ENCODE measurements around the gene GJB4.

GJB4 gene
- long read RNA-seq = 0 reads

DNA sequence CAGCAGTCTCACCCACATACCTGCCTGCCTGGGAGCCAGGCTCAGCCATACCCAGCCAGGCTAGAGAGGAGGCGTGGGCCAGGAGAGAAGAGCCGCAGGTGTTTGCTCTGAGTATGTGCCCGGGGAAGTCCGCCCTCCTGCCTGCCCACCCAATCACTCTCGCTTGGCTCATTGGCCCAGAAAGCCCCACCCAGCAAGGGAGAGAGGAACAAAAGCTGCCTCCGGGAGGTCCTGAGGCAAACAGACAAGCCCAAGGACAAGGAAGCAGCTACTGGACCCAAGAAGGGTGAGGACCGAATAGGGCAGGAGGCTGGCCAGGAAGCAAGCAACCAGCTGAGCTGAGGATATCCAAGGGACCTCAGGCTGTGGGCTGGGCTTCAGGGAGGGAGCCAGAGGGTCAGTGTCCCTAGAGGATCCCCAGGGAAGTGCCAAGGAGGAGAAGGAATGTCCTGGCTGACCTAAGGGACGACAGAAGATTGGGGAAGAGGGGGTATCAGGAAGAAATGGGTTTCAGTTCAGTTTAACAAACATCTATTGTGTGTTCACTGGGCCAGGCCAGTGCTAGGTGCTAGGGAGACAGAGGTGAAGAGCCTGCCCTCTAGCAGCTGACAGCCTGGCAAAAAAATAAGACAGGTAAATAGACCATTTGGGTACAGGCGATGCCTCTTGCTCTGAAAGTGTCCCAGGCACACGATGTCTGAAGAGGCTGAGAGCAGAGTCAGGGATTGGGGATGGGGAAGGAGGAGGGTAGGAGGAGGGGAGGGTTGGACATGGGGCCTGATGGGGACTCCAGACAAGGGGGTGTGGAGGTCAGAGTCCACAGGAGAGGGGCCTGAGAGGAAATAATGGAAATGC lies at the start of gene GJB4:
Gene GJB4 (plus strand): TSS at position 238 of the 855 bp plus-strand sequence. CDS start 1,515 bp downstream, outside the sequence.
- H3K4me3 ChIP-seq (replicated peaks; ENCODE audit: insufficient read depth, low read length) = no peak within 1 kb of the TSS
- no peaks in the 10 kb centered on the region for H3K27me3 ChIP-seq (ENCODE audit: insufficient read depth, poor library complexity, severe bottlenecking)
- no peak for DNase-seq (ENCODE audit: low read depth in 1 of 2, low spot score in 1 of 2)
- no peak within 1 kb of the TSS for H3K27ac ChIP-seq (replicated peaks)
- no peak for TF ChIP-seq GABPA (IDR thresholded peaks at IDR 0.05; ENCODE audit: low read depth)
- TF ChIP-seq, protein P1, sequence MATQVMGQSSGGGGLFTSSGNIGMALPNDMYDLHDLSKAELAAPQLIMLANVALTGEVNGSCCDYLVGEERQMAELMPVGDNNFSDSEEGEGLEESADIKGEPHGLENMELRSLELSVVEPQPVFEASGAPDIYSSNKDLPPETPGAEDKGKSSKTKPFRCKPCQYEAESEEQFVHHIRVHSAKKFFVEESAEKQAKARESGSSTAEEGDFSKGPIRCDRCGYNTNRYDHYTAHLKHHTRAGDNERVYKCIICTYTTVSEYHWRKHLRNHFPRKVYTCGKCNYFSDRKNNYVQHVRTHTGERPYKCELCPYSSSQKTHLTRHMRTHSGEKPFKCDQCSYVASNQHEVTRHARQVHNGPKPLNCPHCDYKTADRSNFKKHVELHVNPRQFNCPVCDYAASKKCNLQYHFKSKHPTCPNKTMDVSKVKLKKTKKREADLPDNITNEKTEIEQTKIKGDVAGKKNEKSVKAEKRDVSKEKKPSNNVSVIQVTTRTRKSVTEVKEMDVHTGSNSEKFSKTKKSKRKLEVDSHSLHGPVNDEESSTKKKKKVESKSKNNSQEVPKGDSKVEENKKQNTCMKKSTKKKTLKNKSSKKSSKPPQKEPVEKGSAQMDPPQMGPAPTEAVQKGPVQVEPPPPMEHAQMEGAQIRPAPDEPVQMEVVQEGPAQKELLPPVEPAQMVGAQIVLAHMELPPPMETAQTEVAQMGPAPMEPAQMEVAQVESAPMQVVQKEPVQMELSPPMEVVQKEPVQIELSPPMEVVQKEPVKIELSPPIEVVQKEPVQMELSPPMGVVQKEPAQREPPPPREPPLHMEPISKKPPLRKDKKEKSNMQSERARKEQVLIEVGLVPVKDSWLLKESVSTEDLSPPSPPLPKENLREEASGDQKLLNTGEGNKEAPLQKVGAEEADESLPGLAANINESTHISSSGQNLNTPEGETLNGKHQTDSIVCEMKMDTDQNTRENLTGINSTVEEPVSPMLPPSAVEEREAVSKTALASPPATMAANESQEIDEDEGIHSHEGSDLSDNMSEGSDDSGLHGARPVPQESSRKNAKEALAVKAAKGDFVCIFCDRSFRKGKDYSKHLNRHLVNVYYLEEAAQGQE (IDR thresholded peaks at IDR 0.05; ENCODE audit: insufficient replicate concordance, low read depth) = no peak
- no peak for TF ChIP-seq SPI1 (IDR thresholded peaks at IDR 0.05; ENCODE audit: borderline replicate concordance, low read depth)
- TF ChIP-seq, protein P2, sequence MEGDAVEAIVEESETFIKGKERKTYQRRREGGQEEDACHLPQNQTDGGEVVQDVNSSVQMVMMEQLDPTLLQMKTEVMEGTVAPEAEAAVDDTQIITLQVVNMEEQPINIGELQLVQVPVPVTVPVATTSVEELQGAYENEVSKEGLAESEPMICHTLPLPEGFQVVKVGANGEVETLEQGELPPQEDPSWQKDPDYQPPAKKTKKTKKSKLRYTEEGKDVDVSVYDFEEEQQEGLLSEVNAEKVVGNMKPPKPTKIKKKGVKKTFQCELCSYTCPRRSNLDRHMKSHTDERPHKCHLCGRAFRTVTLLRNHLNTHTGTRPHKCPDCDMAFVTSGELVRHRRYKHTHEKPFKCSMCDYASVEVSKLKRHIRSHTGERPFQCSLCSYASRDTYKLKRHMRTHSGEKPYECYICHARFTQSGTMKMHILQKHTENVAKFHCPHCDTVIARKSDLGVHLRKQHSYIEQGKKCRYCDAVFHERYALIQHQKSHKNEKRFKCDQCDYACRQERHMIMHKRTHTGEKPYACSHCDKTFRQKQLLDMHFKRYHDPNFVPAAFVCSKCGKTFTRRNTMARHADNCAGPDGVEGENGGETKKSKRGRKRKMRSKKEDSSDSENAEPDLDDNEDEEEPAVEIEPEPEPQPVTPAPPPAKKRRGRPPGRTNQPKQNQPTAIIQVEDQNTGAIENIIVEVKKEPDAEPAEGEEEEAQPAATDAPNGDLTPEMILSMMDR (IDR thresholded peaks at IDR 0.05; ENCODE audit: insufficient read depth, low read length) = no peak
- no peak for TF ChIP-seq POLR2AphosphoS5 (IDR thresholded peaks at IDR 0.05; ENCODE audit: low read depth)

DNA sequence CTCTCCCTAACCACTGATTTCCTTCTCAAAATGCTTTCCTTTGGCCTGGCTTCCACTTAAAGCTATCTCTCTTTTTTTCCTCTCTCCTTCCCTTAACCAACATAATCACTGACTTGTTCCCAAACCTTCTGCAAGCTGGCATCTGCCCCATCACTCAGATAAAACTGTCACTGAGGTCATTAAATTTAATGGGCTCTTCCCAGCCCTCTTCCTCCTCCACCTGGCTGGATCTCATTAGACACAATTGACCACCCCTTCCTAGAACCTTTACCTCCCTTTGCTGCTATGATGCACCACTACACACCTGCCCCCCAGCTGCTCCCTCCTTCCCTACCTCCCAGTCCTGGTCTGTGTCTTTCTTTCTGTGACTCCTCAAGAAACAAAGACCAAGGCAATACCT lies 48.7 kb upstream of the GJB4 start:
- TF ChIP-seq, protein P1 (IDR thresholded peaks at IDR 0.05; ENCODE audit: insufficient replicate concordance, low read depth) = no peak
- TF ChIP-seq SPI1 (IDR thresholded peaks at IDR 0.05; ENCODE audit: borderline replicate concordance, low read depth) (no peak), GABPA (IDR thresholded peaks at IDR 0.05; ENCODE audit: low read depth) (no peak), POLR2AphosphoS5 (IDR thresholded peaks at IDR 0.05; ENCODE audit: low read depth) (no peak)
- TF ChIP-seq, protein P2 (IDR thresholded peaks at IDR 0.05; ENCODE audit: insufficient read depth, low read length) = no peak
- no peak for DNase-seq (ENCODE audit: low read depth in 1 of 2, low spot score in 1 of 2)
- Histone ChIP-seq H3K27me3 (ENCODE audit: insufficient read depth, poor library complexity, severe bottlenecking) (no peaks in the 10 kb centered on the region), H3K27ac (replicated peaks) (no peak overlapping the region), H3K4me3 (replicated peaks; ENCODE audit: insufficient read depth, low read length) (no peak overlapping the region)

DNA sequence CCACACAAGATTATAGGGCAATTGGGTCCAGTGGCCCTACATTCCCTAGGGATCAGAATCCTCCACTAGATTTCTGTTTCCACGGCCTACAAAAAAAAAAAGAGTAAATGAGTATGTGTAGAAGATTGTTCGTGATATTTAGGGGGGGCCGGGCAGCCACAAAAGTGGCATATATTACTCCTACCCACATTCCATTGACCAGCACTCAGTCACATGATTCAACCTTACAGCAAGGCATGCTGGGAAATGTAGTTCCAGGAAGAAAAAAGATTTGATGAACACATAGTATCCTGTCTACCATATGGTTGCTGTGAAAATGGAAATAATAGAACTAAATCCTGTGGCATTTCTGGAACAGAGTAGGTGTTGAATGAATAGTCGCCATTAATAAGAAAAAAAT lies 48.1 kb upstream of the GJB4 start:
- H3K4me3 ChIP-seq (replicated peaks; ENCODE audit: insufficient read depth, low read length) = no peak overlapping the region
- H3K27ac ChIP-seq (replicated peaks) = no peak overlapping the region
- TF ChIP-seq POLR2AphosphoS5 (IDR thresholded peaks at IDR 0.05; ENCODE audit: low read depth) = no peak
- TF ChIP-seq, protein P2 (IDR thresholded peaks at IDR 0.05; ENCODE audit: insufficient read depth, low read length) = no peak
- no peak for TF ChIP-seq SPI1 (IDR thresholded peaks at IDR 0.05; ENCODE audit: borderline replicate concordance, low read depth)
- TF ChIP-seq, protein P1 (IDR thresholded peaks at IDR 0.05; ENCODE audit: insufficient replicate concordance, low read depth) = no peak
- TF ChIP-seq GABPA (IDR thresholded peaks at IDR 0.05; ENCODE audit: low read depth) = no peak
- H3K27me3 ChIP-seq (ENCODE audit: insufficient read depth, poor library complexity, severe bottlenecking) = no peaks in the 10 kb centered on the region
- no peak for DNase-seq (ENCODE audit: low read depth in 1 of 2, low spot score in 1 of 2)
